CD4-positive, alpha-beta T cell treated with Interleukin-2 at 100 ng/mL for 4 hours (primary cell): ENCODE measurements around the gene CPTP.
A peak's percentile ranks its signal among the peaks of the same experiment; 100 is the strongest.
"Not testable (repeated sequence)": the region's sequence is repeated elsewhere in the genome, so short reads cannot be mapped to it uniquely, and the experiment has no call there.

Experiments
- DNase-seq: peaks from one replicate; pipeline ENCODE4 v3.0.0-alpha.2; 2020; ENCODE audit warnings: low spot score

The CPTP gene

GRCh38 chr1:1366699-1367066 is 42.1 kb downstream of the CPTP start:
- DNase-seq: no peak

- no peak for DNase-seq
These were observed 42.7 kb downstream of the CPTP start for GRCh38 chr1:1367315-1367714.

- not testable (repeated sequence) for DNase-seq
These were observed 45.5 kb downstream of the CPTP start for GRCh38 chr1:1370094-1370493.

DNA sequence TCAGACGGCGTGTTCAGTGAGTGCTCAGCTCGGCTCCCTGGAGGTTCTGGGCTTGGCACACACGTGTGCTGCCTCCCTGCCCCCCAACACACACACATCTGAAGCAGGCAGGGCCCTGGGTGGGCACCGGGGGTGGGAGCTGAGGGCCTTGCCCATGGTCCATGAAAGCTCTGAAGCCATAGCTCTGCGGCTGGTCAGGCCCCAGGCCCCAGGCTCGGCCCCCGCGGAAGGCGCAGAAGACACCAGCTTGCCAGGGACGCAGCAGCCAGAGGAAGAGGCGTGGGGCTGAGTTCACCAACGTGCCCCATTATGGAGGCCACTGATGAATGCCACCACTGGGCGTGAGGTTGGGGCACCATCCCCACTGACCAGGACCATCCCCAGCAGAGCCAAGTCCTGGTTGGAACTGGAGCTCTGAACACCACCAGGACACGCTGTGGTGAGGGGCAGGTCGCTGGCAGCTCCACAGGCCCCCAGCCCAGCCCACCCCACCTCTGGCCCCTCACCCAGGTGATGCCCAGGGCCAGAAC is 46.2 kb downstream of the CPTP start:
- no peak for DNase-seq

DNA sequence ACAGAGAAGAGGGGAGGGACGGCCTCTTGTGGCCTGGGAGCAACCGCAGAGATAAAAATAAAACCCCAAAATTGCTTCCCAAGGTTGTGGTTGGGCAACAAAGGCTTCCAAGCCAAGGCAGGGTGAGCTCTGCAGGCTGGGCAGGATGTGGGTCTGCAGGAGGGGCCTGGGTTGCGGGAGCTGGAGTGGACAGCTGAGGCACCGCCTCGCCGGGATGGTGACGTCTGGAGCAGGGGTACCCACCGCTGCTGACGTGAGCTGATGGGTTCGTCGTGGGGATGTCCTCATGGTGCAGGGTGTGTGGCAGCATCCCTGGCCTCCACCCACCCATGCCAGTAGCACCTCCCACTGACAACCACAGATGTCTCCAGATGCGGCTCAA is 46.8 kb downstream of the CPTP start:
- peak; percentile 43 for DNase-seq

- DNase-seq: peak; percentile 72
These were observed 47.4 kb downstream of the CPTP start for GRCh38 chr1:1371746-1372711.

GRCh38 chr1:1373051-1373814 is 48.6 kb downstream of the CPTP start:
- no peak for DNase-seq

DNA sequence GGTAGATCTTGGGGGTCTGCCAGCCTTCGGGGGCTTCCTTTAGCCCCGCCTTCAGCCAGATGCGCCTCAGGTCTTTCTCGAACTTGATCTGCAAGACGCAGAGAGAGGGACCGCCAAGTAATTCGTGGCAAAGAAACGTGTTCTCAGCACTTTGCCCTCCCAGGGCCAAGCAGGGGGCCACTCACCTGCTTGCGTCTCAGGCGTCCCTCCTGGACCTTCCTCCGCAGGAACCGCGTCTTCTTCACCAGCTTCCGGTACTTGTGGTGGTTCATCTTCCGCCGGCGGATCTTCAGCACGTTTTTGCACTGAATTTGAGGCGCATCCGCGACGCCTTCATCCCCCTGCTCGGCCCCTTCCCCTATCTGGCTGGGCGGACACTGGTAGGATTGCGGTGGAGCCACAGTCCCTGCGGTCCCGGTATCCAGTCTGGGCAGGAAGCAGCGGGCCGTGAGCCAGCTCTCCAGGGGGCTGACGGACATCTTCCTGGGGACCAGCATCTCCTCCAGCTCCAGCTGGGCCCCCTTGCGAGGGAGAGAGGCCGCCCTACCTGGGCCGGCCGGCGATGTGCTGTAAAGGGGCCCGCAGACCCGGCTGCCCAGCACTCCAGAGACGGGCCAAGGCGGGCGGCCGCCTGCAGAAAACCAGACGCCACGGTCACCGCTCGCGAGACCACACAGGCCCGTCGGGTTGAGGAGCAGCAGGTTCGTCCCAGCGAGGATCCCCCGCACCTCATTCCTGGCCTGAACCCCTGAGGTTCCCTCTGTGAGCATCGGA is 49.4 kb downstream of the CPTP start:
- no peak for DNase-seq

DNA sequence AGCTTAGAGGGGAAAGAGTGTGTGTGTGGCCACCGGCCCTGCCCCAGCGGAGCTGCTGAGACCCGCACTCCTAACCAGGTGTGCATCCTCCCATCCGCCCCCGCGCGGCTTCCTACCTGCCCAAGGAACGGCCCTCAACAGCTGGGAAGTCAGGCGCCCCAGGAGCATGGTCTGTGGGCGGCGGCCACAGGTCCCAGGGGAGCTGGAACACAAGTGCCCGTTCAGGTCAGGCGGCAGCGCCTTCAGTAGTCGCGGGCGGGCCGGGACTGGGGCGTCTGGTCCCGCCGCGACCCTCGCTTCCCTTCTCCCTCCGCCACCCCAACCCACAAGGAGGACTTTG is 50.0 kb downstream of the CPTP start:
- DNase-seq: no peak

- peak; percentile 99 for DNase-seq
These were observed 50.5 kb downstream of the CPTP start, which contains the start of gene AURKAIP1 for GRCh38 chr1:1374929-1375662. AURKAIP1 (minus strand) TSS chr1:1375207; CDS start chr1:1374756, 451 bp downstream.

DNA sequence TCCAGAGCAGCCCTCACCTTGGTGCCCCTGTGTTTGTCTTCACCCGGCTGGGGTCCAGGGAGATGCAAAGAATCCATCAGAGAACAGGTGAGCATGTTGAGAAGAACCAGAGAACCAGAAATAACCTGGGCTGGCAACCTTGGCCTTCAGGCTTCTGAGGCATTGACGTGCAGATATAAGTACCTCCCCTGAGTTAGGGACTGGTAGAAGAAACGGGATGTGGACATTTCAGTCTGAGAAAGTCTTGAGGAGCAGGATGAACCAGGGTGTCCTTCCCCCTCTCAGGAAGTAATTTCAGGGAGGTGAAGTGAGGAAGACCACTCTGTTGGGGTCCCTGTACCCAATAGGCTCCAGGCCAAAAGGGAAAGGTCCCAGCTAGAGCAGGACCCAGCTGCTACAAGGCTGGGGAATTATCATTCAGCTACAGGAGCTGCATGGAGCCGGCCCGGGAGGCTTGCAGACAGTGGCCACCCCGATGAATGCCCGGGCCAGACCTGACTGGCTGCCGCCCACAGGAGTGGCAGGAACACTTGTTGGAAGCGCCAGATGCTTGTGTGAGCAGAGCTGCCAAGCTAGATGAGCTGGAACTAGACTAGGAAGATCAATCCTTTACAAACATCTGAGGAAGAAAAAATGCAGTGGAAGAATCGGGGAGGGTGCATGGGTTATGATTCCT is 52.1 kb downstream of the CPTP start:
- DNase-seq: no peak

DNA sequence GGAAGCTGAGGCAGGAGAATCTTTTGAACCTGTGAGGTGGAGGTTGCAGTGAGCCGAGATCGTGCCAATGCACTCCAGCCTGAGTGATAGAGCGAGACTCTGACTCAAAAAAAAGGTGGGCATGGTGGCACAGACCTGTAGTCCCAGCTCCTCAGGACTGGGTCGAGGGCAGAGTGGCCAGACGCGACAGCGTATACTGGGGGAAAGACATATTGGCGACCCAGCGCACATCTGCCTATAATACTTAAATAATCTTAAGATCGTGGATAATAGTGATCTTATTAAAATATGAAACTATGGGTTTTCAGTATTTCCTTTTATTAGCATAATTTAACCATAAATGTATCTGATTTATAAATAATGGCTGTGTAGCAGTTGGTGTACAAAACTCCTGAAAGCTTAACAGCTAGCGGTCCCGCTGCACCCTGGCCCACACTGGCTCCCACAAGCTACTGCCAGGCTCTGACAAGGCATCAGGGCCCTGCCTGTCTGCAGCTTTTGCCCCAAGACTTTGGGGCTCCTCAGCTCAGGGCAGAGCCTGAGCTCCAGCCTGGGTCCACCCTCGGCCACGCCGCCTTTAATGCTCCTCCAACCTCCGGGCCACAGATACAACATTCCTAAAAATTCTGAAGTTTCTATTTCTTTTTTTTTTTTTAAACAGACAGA is 53.1 kb downstream of the CPTP start:
- no peak for DNase-seq
